D341Med (cell line): ENCODE results near the gene MCM3AP.
A peak's percentile ranks its signal among the peaks of the same experiment; 100 is the strongest.

Source experiments
- DNase-seq: peaks from one replicate; pipeline ENCODE4 v3.0.0; 2012; ENCODE audit warnings: low spot score

Gene MCM3AP

GRCh38 chr21:46285206-46285661, at the start of gene MCM3AP:
Gene MCM3AP (minus strand): TSS chr21:46285611. CDS start chr21:46285286, 325 bp downstream.
- DNase-seq: no peak

- DNase-seq: no peak
These were observed 49.1 kb upstream of the MCM3AP start for GRCh38 chr21:46334351-46335140.

- no peak for DNase-seq
These were observed 44.4 kb upstream of the MCM3AP start for GRCh38 chr21:46329796-46330195.

- no peak for DNase-seq
These were observed 42.7 kb upstream of the MCM3AP start for GRCh38 chr21:46328151-46328550.

GRCh38 chr21:46327711-46328110, 42.3 kb upstream of the MCM3AP start:
- no peak for DNase-seq

GRCh38 chr21:46326110-46326703, 40.8 kb upstream of the MCM3AP start:
- DNase-seq: no peak

- DNase-seq: peak; percentile 80
These were observed 39.9 kb upstream of the MCM3AP start for GRCh38 chr21:46325073-46325912.

GRCh38 chr21:46324390-46325072, 39.1 kb upstream of the MCM3AP start:
- DNase-seq: peak; percentile 98

GRCh38 chr21:46323710-46324389, 38.4 kb upstream of the MCM3AP start, which contains the start of the genes C21orf58 and PCNT:
Gene C21orf58 (minus strand): TSS chr21:46323870. CDS start chr21:46322738, 1,132 bp downstream.
Gene PCNT (plus strand): TSS chr21:46324156. CDS start chr21:46324229, 73 bp downstream.
- peak; percentile 99 for DNase-seq

GRCh38 chr21:46323227-46323709, 37.9 kb upstream of the MCM3AP start:
- no peak for DNase-seq

- no peak for DNase-seq
These were observed 37.2 kb upstream of the MCM3AP start for GRCh38 chr21:46322351-46323226.

- DNase-seq: no peak
These were observed 35.0 kb upstream of the MCM3AP start for GRCh38 chr21:46320331-46320801.

- DNase-seq: no peak
These were observed 33.8 kb upstream of the MCM3AP start for GRCh38 chr21:46319186-46319585.

GRCh38 chr21:46318464-46318845, 33.0 kb upstream of the MCM3AP start:
- no peak for DNase-seq

- DNase-seq: no peak
These were observed 32.5 kb upstream of the MCM3AP start for GRCh38 chr21:46317710-46318463.

GRCh38 chr21:46316708-46317324, 31.4 kb upstream of the MCM3AP start:
- DNase-seq: no peak

GRCh38 chr21:46314441-46315020, 29.1 kb upstream of the MCM3AP start:
- no peak for DNase-seq

- DNase-seq: no peak
These were observed 27.5 kb upstream of the MCM3AP start for GRCh38 chr21:46312949-46313348.
